ENCODE data around the gene MTHFSD.

DNA sequence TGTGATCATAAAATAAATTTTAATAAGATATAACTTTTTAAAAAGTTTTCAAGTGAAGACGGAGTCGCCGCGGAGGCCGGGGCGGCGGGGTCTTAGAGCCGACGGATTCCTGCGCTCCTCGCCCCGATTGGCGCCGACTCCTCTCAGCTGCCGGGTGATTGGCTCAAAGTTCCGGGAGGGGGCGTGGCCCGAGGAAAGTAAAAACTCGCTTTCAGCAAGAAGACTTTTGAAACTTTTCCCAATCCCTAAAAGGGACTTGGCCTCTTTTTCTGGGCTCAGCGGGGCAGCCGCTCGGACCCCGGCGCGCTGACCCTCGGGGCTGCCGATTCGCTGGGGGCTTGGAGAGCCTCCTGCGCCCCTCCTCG is 11.5 kb upstream of the MTHFSD start, which contains the start of gene FOXC2:
- TF ChIP-seq POLR2A (IDR thresholded peaks at IDR 0.05), result no peak
- TF ChIP-seq, protein P1, sequence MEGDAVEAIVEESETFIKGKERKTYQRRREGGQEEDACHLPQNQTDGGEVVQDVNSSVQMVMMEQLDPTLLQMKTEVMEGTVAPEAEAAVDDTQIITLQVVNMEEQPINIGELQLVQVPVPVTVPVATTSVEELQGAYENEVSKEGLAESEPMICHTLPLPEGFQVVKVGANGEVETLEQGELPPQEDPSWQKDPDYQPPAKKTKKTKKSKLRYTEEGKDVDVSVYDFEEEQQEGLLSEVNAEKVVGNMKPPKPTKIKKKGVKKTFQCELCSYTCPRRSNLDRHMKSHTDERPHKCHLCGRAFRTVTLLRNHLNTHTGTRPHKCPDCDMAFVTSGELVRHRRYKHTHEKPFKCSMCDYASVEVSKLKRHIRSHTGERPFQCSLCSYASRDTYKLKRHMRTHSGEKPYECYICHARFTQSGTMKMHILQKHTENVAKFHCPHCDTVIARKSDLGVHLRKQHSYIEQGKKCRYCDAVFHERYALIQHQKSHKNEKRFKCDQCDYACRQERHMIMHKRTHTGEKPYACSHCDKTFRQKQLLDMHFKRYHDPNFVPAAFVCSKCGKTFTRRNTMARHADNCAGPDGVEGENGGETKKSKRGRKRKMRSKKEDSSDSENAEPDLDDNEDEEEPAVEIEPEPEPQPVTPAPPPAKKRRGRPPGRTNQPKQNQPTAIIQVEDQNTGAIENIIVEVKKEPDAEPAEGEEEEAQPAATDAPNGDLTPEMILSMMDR (IDR thresholded peaks at IDR 0.05), result no peak

Measured in right lobe of liver (tissue), 4 donors.